Memory B cell (primary cell): Measurements from ENCODE around the gene CLCA1.
"Not testable (repeated sequence)": the region's sequence is repeated elsewhere in the genome, so short reads cannot be mapped to it uniquely, and the experiment has no call there.

ENCODE experiments used
- ATAC-seq: fragments of 150-1000 bp; cut with Tn5 transposase; 2 replicates; pipeline ENCODE4 v1.10.0; 2021; ENCODE audit warnings: low read depth, mild to moderate bottlenecking, moderate library complexity
- DNase-seq, 2 donors: peaks; one replicate each; pipeline ENCODE4 v3.0.0; 2022; ENCODE audit warnings: low spot score in 2 of 2
- H3K27ac Mint-ChIP-seq: one replicate; pipeline ENCODE4 v1.8.0; 2022; ENCODE audit warnings: mild to moderate bottlenecking, moderate library complexity, mixed read lengths
- H3K27me3 Mint-ChIP-seq: one replicate; pipeline ENCODE4 v1.8.0; 2022; ENCODE audit warnings: mixed read lengths
- H3K36me3 Mint-ChIP-seq: one replicate; pipeline ENCODE4 v1.8.0; 2022; ENCODE audit warnings: mild to moderate bottlenecking, mixed read lengths
- H3K4me1 Mint-ChIP-seq: one replicate; pipeline ENCODE4 v1.8.0; 2022; ENCODE audit warnings: mixed read lengths
- H3K4me3 Mint-ChIP-seq: one replicate; pipeline ENCODE4 v1.8.0; 2022; ENCODE audit warnings: mild to moderate bottlenecking, moderate library complexity, mixed read lengths
- H3K9me3 Mint-ChIP-seq: one replicate; pipeline ENCODE4 v1.8.0; 2022; ENCODE audit warnings: mixed read lengths

CLCA1 gene

GRCh38 chr1:86472767-86473166 is 4.0 kb downstream of the CLCA1 start:
- no peaks in the 10 kb centered on the region for H3K9me3 Mint-ChIP-seq
- H3K27me3 Mint-ChIP-seq, result peaks cover 10% of the 10 kb centered on the region
- ATAC-seq (no peak), DNase-seq (no peak)
- peaks cover 8% of the 10 kb centered on the region for H3K4me1 Mint-ChIP-seq
- no peaks in the 10 kb centered on the region for H3K36me3 Mint-ChIP-seq
- no peak overlapping the region for H3K27ac Mint-ChIP-seq
- H3K4me3 Mint-ChIP-seq, result no peak overlapping the region

DNA sequence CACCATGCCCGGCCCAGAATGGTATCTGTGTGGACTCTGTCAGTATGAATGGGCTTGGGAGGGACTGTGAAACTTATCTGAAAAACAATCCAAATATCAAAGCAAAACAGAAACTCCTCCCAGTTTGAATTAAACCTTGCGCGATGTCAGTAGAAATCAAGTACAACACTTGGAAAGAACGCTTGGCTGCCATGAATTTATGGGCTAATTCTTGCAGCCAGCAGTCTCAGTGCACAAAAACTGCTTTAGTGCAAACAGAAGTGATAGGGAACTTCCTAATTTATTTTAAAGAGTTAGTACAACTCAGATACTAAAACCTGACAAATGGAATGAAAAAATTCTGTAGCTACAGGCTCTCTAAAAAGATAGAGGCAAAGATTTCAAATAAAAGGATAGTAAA is 8.5 kb downstream of the CLCA1 start:
- ATAC-seq, result no peak
- Mint-ChIP-seq H3K4me3 (no peak overlapping the region), H3K27ac (no peak overlapping the region), H3K27me3 (peaks cover 2% of the 10 kb centered on the region), H3K36me3 (no peaks in the 10 kb centered on the region), H3K9me3 (no peaks in the 10 kb centered on the region), H3K4me1 (no peaks in the 10 kb centered on the region)
- DNase-seq, result no peak

GRCh38 chr1:86477682-86478081 is 9.0 kb downstream of the CLCA1 start:
- DNase-seq, result no peak
- Mint-ChIP-seq H3K27ac (no peak overlapping the region), H3K4me3 (no peak overlapping the region), H3K9me3 (no peaks in the 10 kb centered on the region), H3K4me1 (no peaks in the 10 kb centered on the region), H3K36me3 (no peaks in the 10 kb centered on the region), H3K27me3 (no peaks in the 10 kb centered on the region)
- ATAC-seq, result no peak

GRCh38 chr1:86478416-86479156 is 9.9 kb downstream of the CLCA1 start:
- no peak for ATAC-seq
- H3K9me3 Mint-ChIP-seq, result no peaks in the 10 kb centered on the region
- DNase-seq, result no peak
- no peaks in the 10 kb centered on the region for H3K36me3 Mint-ChIP-seq
- no peaks in the 10 kb centered on the region for H3K4me1 Mint-ChIP-seq
- no peak overlapping the region for H3K4me3 Mint-ChIP-seq
- H3K27ac Mint-ChIP-seq, result no peak overlapping the region
- no peaks in the 10 kb centered on the region for H3K27me3 Mint-ChIP-seq

DNA sequence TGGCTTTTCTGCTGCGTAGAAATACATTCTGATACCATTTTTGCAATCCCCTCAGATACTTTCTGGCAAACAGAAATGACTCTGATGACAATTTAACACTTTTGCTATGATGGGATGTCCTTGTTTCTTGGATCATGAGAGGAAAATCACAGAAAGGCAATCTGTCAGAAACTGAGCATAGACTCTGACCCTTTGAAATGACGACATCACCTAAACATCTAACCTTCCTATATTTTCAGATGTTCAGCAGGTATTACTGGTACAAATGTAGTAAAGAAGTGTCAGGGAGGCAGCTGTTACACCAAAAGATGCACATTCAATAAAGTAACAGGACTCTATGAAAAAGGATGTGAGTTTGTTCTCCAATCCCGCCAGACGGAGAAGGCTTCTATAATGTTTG is 13.2 kb downstream of the CLCA1 start:
- no peak overlapping the region for H3K27ac Mint-ChIP-seq
- H3K9me3 Mint-ChIP-seq, result no peaks in the 10 kb centered on the region
- no peak overlapping the region for H3K4me3 Mint-ChIP-seq
- ATAC-seq, result no peak
- DNase-seq, result no peak
- H3K36me3 Mint-ChIP-seq, result no peaks in the 10 kb centered on the region
- H3K27me3 Mint-ChIP-seq, result peaks cover 8% of the 10 kb centered on the region
- no peaks in the 10 kb centered on the region for H3K4me1 Mint-ChIP-seq

DNA sequence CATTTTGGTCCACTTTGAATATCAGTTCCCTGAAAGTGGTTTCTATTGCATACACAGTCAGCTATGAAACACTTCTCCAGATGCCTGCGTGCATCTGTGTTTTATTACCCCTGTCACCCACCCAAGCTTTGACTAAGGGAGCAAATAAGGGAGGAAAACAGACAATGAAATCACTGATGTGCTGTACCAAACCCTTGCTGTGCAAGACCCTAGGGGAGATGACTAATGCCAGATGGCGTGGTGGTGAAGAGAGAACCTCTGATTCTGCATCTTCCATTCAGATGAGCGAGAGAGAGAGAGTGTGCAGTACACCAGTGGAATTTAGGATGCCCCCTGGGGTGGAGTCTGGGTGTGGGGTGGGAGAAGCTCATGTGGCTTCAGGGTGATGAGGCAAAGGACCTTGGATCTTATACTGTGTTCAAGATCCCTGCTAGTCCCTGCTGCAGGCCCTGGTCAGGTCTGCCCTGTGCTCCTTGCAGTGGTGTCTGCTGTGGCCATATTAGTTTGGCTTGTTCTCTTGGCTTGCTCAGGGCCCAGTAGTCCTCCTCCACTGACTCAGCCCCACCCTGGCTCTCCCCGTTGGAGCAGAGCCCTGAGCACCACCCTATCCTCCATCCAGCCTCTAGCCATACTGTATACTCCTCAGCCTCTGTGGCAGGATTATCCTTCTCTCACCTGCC is 18.5 kb downstream of the CLCA1 start:
- DNase-seq, result no peak
- H3K9me3 Mint-ChIP-seq, result no peaks in the 10 kb centered on the region
- H3K36me3 Mint-ChIP-seq, result no peaks in the 10 kb centered on the region
- no peak for ATAC-seq
- H3K4me1 Mint-ChIP-seq, result no peaks in the 10 kb centered on the region
- H3K27ac Mint-ChIP-seq, result no peak overlapping the region
- peaks cover 12% of the 10 kb centered on the region for H3K27me3 Mint-ChIP-seq
- no peak overlapping the region for H3K4me3 Mint-ChIP-seq

DNA sequence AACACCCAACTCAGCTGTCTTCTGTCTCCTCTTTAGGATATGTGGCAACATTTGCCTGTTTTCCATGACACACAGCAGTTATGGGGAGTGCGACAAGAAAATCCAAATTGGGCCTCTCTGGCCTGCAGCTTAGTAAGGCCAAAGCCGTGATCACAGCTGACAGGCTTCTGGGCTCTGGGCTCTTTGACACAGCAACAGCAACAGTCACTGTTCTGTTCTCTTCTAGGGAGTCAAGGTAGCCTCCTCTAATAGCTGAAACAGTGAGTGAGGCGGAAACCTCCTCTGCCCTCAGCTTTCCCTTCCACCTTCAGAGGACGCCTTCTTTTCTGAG is 19.0 kb downstream of the CLCA1 start:
- Mint-ChIP-seq H3K4me3 (no peak overlapping the region), H3K4me1 (no peaks in the 10 kb centered on the region), H3K27me3 (peaks cover 12% of the 10 kb centered on the region), H3K9me3 (no peaks in the 10 kb centered on the region), H3K36me3 (no peaks in the 10 kb centered on the region), H3K27ac (no peak overlapping the region)
- ATAC-seq (no peak), DNase-seq (no peak)

DNA sequence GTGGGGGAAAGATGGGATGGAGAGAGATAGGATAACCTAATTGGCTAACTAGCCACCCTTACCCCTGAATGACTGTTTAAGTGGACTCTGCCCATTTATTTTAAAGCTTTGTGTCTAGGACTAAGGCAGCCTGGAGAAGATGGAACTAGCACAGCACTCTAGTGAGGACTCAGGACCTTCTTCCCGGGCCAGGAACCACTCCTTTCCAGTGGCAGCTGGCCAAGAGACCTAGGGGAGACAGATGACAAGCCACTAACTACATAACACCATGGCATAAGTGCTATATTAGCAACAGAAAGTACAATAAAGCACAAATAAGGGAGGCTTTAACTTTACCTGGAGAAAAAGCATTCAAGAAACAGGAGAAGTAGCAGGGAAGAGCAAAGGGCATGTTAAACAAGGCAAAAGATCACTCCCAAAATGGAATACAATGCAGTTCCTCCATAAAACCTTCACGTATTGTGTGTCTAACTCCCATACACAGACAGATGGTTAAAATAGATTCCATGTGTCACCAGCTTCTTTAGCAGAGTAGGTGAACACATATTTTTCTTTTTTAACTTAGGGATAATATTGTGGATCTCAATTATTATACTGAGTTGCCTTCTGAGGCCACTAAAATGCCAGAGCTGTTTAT is 20.6 kb downstream of the CLCA1 start:
- Mint-ChIP-seq H3K36me3 (no peaks in the 10 kb centered on the region), H3K9me3 (no peaks in the 10 kb centered on the region), H3K4me3 (no peak overlapping the region), H3K27ac (no peak overlapping the region), H3K4me1 (no peaks in the 10 kb centered on the region), H3K27me3 (peaks cover 9% of the 10 kb centered on the region)
- no peak for ATAC-seq
- DNase-seq, result no peak

DNA sequence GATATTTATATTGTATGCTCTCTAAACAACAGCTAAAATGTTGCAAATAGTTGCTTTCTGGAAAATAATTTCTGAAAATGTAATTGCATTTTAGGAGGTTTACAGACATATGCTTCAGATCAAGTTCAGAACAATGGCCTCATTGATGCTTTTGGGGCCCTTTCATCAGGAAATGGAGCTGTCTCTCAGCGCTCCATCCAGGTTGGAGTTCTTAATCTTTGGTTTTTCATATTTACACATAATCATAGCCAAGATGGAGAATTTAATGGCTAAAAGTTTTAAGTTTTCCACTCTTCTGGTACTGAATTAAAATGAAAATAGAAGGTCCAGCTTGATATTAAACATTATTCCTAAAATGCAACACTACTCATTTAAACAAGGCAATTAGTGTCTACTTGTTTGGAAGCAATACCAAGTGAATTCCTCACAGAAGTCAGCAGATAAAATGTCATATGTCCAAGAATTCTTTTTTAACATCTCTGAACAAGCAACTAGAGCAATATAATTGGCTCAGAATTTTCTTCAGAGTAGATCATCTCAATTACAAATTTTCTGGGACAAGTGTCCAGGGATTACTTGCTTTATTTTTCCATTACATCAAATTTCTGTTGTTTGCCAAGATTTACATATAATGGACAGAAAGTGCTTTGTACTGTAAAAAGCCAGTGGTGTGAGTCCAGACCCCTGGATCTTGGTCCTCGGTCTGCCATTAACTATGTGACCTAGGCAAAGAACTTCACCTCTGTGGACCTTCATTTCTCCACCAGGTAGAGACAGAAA is 22.6 kb downstream of the CLCA1 start:
- ATAC-seq (no peak), DNase-seq (no peak)
- Mint-ChIP-seq H3K27ac (no peak overlapping the region), H3K4me3 (no peak overlapping the region), H3K4me1 (no peaks in the 10 kb centered on the region), H3K36me3 (no peaks in the 10 kb centered on the region), H3K9me3 (no peaks in the 10 kb centered on the region), H3K27me3 (peaks cover 4% of the 10 kb centered on the region)

DNA sequence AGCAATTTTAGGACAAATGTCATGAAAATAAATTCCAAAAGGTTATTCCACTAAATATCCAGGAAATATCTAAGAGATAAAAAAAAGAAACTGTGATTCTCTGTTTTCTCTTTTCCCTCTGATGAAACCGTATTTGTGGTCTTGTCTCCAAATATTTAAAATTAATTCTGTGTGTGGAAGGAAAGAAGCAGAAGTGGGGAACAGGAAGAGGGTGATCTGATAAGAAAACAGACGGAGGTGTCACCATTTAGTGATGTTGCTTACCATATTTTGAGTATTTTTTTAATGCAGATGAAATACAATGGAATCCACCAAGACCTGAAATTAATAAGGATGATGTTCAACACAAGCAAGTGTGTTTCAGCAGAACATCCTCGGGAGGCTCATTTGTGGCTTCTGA is 29.6 kb downstream of the CLCA1 start:
- no peak overlapping the region for H3K4me3 Mint-ChIP-seq
- peaks cover 8% of the 10 kb centered on the region for H3K4me1 Mint-ChIP-seq
- DNase-seq, result no peak
- no peak for ATAC-seq
- H3K27me3 Mint-ChIP-seq, result peaks cover 2% of the 10 kb centered on the region
- H3K27ac Mint-ChIP-seq, result no peak overlapping the region
- H3K9me3 Mint-ChIP-seq, result no peaks in the 10 kb centered on the region
- H3K36me3 Mint-ChIP-seq, result no peaks in the 10 kb centered on the region

- no peaks in the 10 kb centered on the region for H3K9me3 Mint-ChIP-seq
- no peak overlapping the region for H3K4me3 Mint-ChIP-seq
- peaks cover 6% of the 10 kb centered on the region for H3K27me3 Mint-ChIP-seq
- H3K4me1 Mint-ChIP-seq, result peaks cover 8% of the 10 kb centered on the region
- ATAC-seq (peak; percentile 60), DNase-seq (peak in 1 of 2 donors; percentile 64)
- H3K27ac Mint-ChIP-seq, result no peak overlapping the region
- H3K36me3 Mint-ChIP-seq, result no peaks in the 10 kb centered on the region
Observed at GRCh38 chr1:86499987-86500593, 31.4 kb downstream of the CLCA1 start.

DNA sequence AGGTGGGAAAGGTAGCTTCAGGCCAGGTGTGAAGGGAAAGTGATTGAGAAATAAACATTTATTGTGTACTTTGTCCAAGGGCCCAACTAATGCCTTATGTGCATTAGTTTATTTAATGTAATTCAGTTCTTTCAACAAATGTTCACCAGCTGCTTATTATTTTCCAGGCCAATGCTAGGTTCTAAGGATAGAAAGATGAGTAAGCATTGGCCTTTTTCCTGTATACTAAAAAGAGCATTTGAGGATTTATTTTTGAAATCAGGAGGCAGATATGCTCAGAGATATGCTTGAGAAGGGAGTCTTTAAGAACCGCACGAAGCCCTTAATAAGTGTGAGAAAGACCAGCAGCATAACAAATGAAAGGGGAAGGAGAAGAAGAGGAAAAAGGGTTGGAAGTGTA is 32.0 kb downstream of the CLCA1 start:
- Mint-ChIP-seq H3K27me3 (peaks cover 10% of the 10 kb centered on the region), H3K4me3 (no peak overlapping the region), H3K4me1 (peaks cover 8% of the 10 kb centered on the region), H3K27ac (no peak overlapping the region), H3K36me3 (no peaks in the 10 kb centered on the region), H3K9me3 (no peaks in the 10 kb centered on the region)
- ATAC-seq (no peak), DNase-seq (no peak)

GRCh38 chr1:86502125-86502646 is 33.5 kb downstream of the CLCA1 start:
- peak overlapping the region; percentile 74 for H3K4me3 Mint-ChIP-seq
- peaks cover 10% of the 10 kb centered on the region for H3K27me3 Mint-ChIP-seq
- not testable (repeated sequence) for H3K27ac Mint-ChIP-seq, H3K9me3 Mint-ChIP-seq, H3K36me3 Mint-ChIP-seq, H3K4me1 Mint-ChIP-seq
- ATAC-seq (peak; percentile 75), DNase-seq (peak in 1 of 2 donors; percentile 26)
